A549 (cell line): ENCODE measurements around the gene MID1IP1. TPM values are rescaled to one million over a fixed set of nuclear protein-coding genes. Genes with fewer than 3 reads are reported as not detected.

Experiments
- ATAC-seq, 2 experiments: fragments of 200-7000 bp in 1 of 2; fragments of >200 bp in 1 of 2; cut with Nextera tagmentation in 1 of 2; cut with Tn5 transposase in 1 of 2; 3 replicates each; pipeline versions ENCODE4 v1.8.0 to v1.9.1; 2018 to 2020; ENCODE audit warnings: mild to moderate bottlenecking in 1 of 2, moderate library complexity in 1 of 2
- CTCF ChIA-PET: fragments of 300-600 bp; sonication (Branson Sonifier 250); formaldehyde crosslinking; extraction: SDS; loops from one replicate; lab custom pipeline; 2021; ENCODE audit warnings: antibody characterized with exemption, inconsistent platforms; lab: Yijun Ruan, JAX
- POLR2A ChIA-PET: fragments of 350-600 bp; formaldehyde crosslinking; extraction: SDS; loops from one replicate; lab custom pipeline; 2021; ENCODE audit warnings: antibody characterized with exemption, inconsistent platforms; lab: Yijun Ruan, JAX
- DNase-seq, 2 experiments: peaks; one replicate each; pipeline versions ENCODE4 v3.0.0 to v3.0.0-alpha.2; 2011 to 2016; ENCODE audit warnings: low read depth in 1 of 2, low spot score in 1 of 2
- FAIRE-seq: peaks from 2 replicates; lab custom pipeline; 2011; peaks lifted over from hg19 to GRCh38; lab: Jason Lieb, UNC
- H3K27ac ChIP-seq, 2 experiments: fragments of >200 bp; sonication (Bioruptor Twin); formaldehyde crosslinking; 3 replicates each; pipeline ENCODE4 v1.5.1; 2016 to 2017
- H3K4me1 ChIP-seq: fragments of >200 bp; sonication (Bioruptor Twin); formaldehyde crosslinking; 3 replicates; pipeline ENCODE4 v1.6.1; 2016
- H3K4me2 ChIP-seq: fragments of >200 bp; sonication (Bioruptor Twin); formaldehyde crosslinking; 3 replicates; pipeline ENCODE4 v1.6.1; 2016
- H3K4me3 ChIP-seq: fragments of >200 bp; sonication (Bioruptor Twin); formaldehyde crosslinking; 3 replicates; pipeline ENCODE4 v1.5.1; 2016
- H3K9me3 ChIP-seq: fragments of >200 bp; sonication (Bioruptor Twin); formaldehyde crosslinking; 3 replicates; pipeline ENCODE4 v1.6.1; 2016
- ATOH8 ChIP-seq: fragments of 250-450 bp; sonication (Bioruptor Pico); IDR thresholded peaks from 2 replicates; pipeline ENCODE4 v1.5.0; 2020; ENCODE audit warnings: low read depth, mild to moderate bottlenecking, moderate library complexity
- CBX2 ChIP-seq: fragments of 200-600 bp; sonication (generic); IDR thresholded peaks from 2 replicates; pipeline ENCODE4 v1.6.1; 2016; ENCODE audit warnings: low read depth, mild to moderate bottlenecking, borderline replicate concordance
- CEBPB ChIP-seq, 2 experiments: fragments of >200 bp in 1 of 2; sonication (Bioruptor Twin) in 1 of 2; formaldehyde crosslinking in 1 of 2; IDR thresholded peaks; 2 replicates each; pipeline ENCODE4 v1.6.1; 2012 to 2016
- CHD2 ChIP-seq: fragments of 150-350 bp; IDR thresholded peaks from 2 replicates; pipeline ENCODE4 v1.6.1; 2014; ENCODE audit warnings: low read length; ENCODE audit not compliant: partially characterized antibody
- CHD4 ChIP-seq: fragments of 200-600 bp; sonication (generic); IDR thresholded peaks from 2 replicates; pipeline ENCODE4 v1.6.1; 2016; ENCODE audit warnings: antibody characterized with exemption, mild to moderate bottlenecking, borderline replicate concordance
- E2F6 ChIP-seq: IDR thresholded peaks from 2 replicates; pipeline ENCODE4 v1.6.1; 2012; ENCODE audit warnings: low read depth, borderline replicate concordance
- EHF ChIP-seq: fragments of 250-450 bp; sonication (Bioruptor Pico); IDR thresholded peaks from 2 replicates; pipeline ENCODE4 v1.5.0; 2020; ENCODE audit warnings: mild to moderate bottlenecking
- ESRRA ChIP-seq: fragments of 150-350 bp; IDR thresholded peaks from 2 replicates; pipeline ENCODE4 v1.6.1; 2014; ENCODE audit warnings: mild to moderate bottlenecking, low read length, borderline replicate concordance
- FOSL2 ChIP-seq, 2 experiments: fragments of 450-650 bp in 1 of 2; fragments of >200 bp in 1 of 2; sonication (Bioruptor Twin) in 1 of 2; formaldehyde crosslinking; IDR thresholded peaks; 2 replicates each; pipeline versions ENCODE4 v1.5.0 to v1.6.1; 2016 to 2020; ENCODE audit warnings: mild to moderate bottlenecking in 1 of 2, moderate library complexity in 1 of 2
- FOXS1 ChIP-seq: fragments of 250-450 bp; sonication (Bioruptor Pico); IDR thresholded peaks from 2 replicates; pipeline ENCODE4 v1.5.0; 2020; ENCODE audit warnings: mild to moderate bottlenecking, moderate library complexity
- HES2 ChIP-seq: fragments of >200 bp; sonication (Bioruptor Twin); formaldehyde crosslinking; IDR thresholded peaks from 2 replicates; pipeline ENCODE4 v1.6.1; 2016
- HOXA7 ChIP-seq: fragments of 250-450 bp; sonication (Bioruptor Pico); IDR thresholded peaks from 2 replicates; pipeline ENCODE4 v1.5.0; 2020; ENCODE audit warnings: mild to moderate bottlenecking, moderate library complexity
- HOXB13 ChIP-seq: fragments of 250-450 bp; sonication (Bioruptor Pico); IDR thresholded peaks from 2 replicates; pipeline ENCODE4 v1.5.0; 2020; ENCODE audit warnings: low read depth, mild to moderate bottlenecking, moderate library complexity
- JUN ChIP-seq, 2 experiments: fragments of >200 bp; sonication (Bioruptor Twin); formaldehyde crosslinking; IDR thresholded peaks; 2 replicates in 1 of 2; 3 replicates in 1 of 2; pipeline ENCODE4 v1.6.1; 2016 to 2017
- MAZ ChIP-seq: fragments of 150-350 bp; IDR thresholded peaks from 2 replicates; pipeline ENCODE4 v1.6.1; 2014; ENCODE audit warnings: antibody characterized with exemption, low read depth, low read length, borderline replicate concordance
- NFE2L2 ChIP-seq: fragments of 150-350 bp; conservative IDR thresholded peaks from 2 replicates; pipeline ENCODE4 v1.6.1; 2014; ENCODE audit warnings: low read length
- NPAS2 ChIP-seq: fragments of 250-450 bp; sonication (Bioruptor Pico); IDR thresholded peaks from 2 replicates; pipeline ENCODE4 v1.8.0; 2022; ENCODE audit warnings: mild to moderate bottlenecking, moderate library complexity, borderline replicate concordance
- NR3C1 ChIP-seq: fragments of >200 bp; sonication (Bioruptor Twin); formaldehyde crosslinking; IDR thresholded peaks from 3 replicates; pipeline ENCODE4 v1.6.1; 2017
- RAD21 ChIP-seq, 2 experiments: fragments of >200 bp in 1 of 2; sonication (Bioruptor Twin) in 1 of 2; formaldehyde crosslinking in 1 of 2; IDR thresholded peaks in 1 of 2; conservative IDR thresholded peaks in 1 of 2; 2 replicates in 1 of 2; 3 replicates in 1 of 2; pipeline ENCODE4 v1.6.1; 2012 to 2018; ENCODE audit warnings: inconsistent platforms in 1 of 2
- RCOR1 ChIP-seq: fragments of 150-350 bp; IDR thresholded peaks from 2 replicates; pipeline ENCODE4 v1.6.1; 2014; ENCODE audit warnings: antibody characterized with exemption, low read length, low read depth
- RNF2 ChIP-seq: fragments of 200-600 bp; sonication (generic); IDR thresholded peaks from 2 replicates; pipeline ENCODE4 v1.6.1; 2016; ENCODE audit warnings: low read depth, mild to moderate bottlenecking, antibody characterized with exemption, moderate library complexity, borderline replicate concordance
- SMC3 ChIP-seq: fragments of >200 bp; sonication (Bioruptor Twin); formaldehyde crosslinking; IDR thresholded peaks from 3 replicates; pipeline ENCODE4 v1.6.1; 2018; ENCODE audit warnings: inconsistent platforms
- ZC3H11A ChIP-seq: fragments of 450-650 bp; IDR thresholded peaks from 2 replicates; pipeline ENCODE4 v1.6.1; 2014; ENCODE audit warnings: antibody characterized with exemption, mild to moderate bottlenecking
- WGBS: methylation state at CpG from one replicate; pipeline ENCODE4 v1.1.6; 2017; ENCODE audit errors: missing lambda C conversion rate; 5-methylcytosine and 5-hydroxymethylcytosine counted together
- polyA plus RNA-seq, 4 experiments: library from polyadenylated mRNA; depleted of rRNA in 3 of 4; stranded (reverse); fragments of >200 nt; fragmentation: RNase III in 1 of 4; extraction: RNeasy Plus Mini Kit Qiagen cat#74134 plus additional on column Dnase treatment in 1 of 4; gene quantifications; 2 replicates in 3 of 4; 3 replicates in 1 of 4; pipeline ENCODE4 v1.2.3, GENCODE V29; 2011 to 2017

Gene MID1IP1
- polyA plus RNA-seq, 2 of the 4 experiments (the other 2 are of a cell fraction) = 40.1 to 56.5 TPM

GRCh38 chrX:38850807-38851544 lies 49.7 kb downstream of the MID1IP1 start:
- no peak for DNase-seq

GRCh38 chrX:38854305-38854704 lies 53.0 kb downstream of the MID1IP1 start:
- no peak for TF ChIP-seq JUN (IDR thresholded peaks at IDR 0.05)
- no peak for TF ChIP-seq HOXB13
- TF ChIP-seq FOSL2 (IDR thresholded peaks at IDR 0.05) = no peak
- no peak for TF ChIP-seq FOSL2 (CRISPR knock-in tag; IDR thresholded peaks at IDR 0.05)
- TF ChIP-seq FOXS1 = no peak
- TF ChIP-seq ESRRA = no peak
- TF ChIP-seq E2F6 = no peak
- TF ChIP-seq NR3C1 = no peak
- TF ChIP-seq RNF2 = no peak
- TF ChIP-seq NFE2L2 = no peak
- no peak for TF ChIP-seq CHD2
- no peak for TF ChIP-seq CEBPB (IDR thresholded peaks at IDR 0.05)
- TF ChIP-seq NPAS2 (CRISPR knock-in tag) = no peak
- no peak for TF ChIP-seq ZC3H11A
- no peak for TF ChIP-seq RAD21 (conservative IDR thresholded peaks at IDR 0.05 in 1 of 2, IDR thresholded peaks at IDR 0.05 in 1 of 2)
- H3K9me3 ChIP-seq = no peaks in the 10 kb centered on the region
- CTCF ChIA-PET = no interaction called here
- POLR2A ChIA-PET = no interaction called here
- FAIRE-seq (no peak), ATAC-seq (no peak), DNase-seq (no peak)
- H3K4me2 ChIP-seq = no peak overlapping the region
- WGBS = 33% methylated on average over 3 of the region's 3 CpGs
- H3K27ac ChIP-seq = no peak overlapping the region
- no peak overlapping the region for H3K4me3 ChIP-seq
- no peaks in the 10 kb centered on the region for H3K4me1 ChIP-seq

More at GRCh38 chrX:38850807-38851544, 49.7 kb downstream of the MID1IP1 start:
- FAIRE-seq (no peak), ATAC-seq (no peak)
- Histone ChIP-seq H3K27ac (no peak overlapping the region), H3K4me3 (no peak overlapping the region), H3K4me1 (no peaks in the 10 kb centered on the region)
- no peak for TF ChIP-seq CBX2
- no peak for TF ChIP-seq HES2
- TF ChIP-seq ATOH8 (CRISPR knock-in tag) = no peak
- TF ChIP-seq CHD4 = no peak
- TF ChIP-seq SMC3 = no peak
- no peak for TF ChIP-seq EHF
- TF ChIP-seq ESRRA = no peak
- no peak for TF ChIP-seq MAZ
- no peak for TF ChIP-seq HOXA7 (CRISPR knock-in tag)
- TF ChIP-seq RCOR1 = no peak
- TF ChIP-seq HOXB13 = no peak
- TF ChIP-seq, all 56 proteins: peak for 0
- POLR2A ChIA-PET = no interaction called here
- CTCF ChIA-PET = no interaction called here
- Histone ChIP-seq H3K9me3 (no peaks in the 10 kb centered on the region), H3K4me2 (no peak overlapping the region)
- 70% methylated on average over 6 of the region's 6 CpGs for WGBS

Other genes starting within 250 kb of the MID1IP1 start
- 6.1 and 6.4 TPM in 2 replicates for gene TSPAN7, start 239.9 kb upstream of the MID1IP1 start, polyA plus RNA-seq (2011; rRNA removed)
- 2.4 to 3.1 TPM (median 2.5 TPM) in 3 replicates for gene TSPAN7, start 239.9 kb upstream of the MID1IP1 start, polyA plus RNA-seq (2017; fragmentation: RNase III; extraction: RNeasy Plus Mini Kit Qiagen cat#74134 plus additional on column Dnase treatment)